ENCODE measurements around the gene USH2A. TPM values are rescaled to one million over a fixed set of nuclear protein-coding genes. Genes with fewer than 3 reads are reported as not detected.
A peak's percentile ranks its signal among the peaks of the same experiment; 100 is the strongest.

USH2A gene
- total and polyA plus RNA-seq, 12 donors: 0.03 to 1.9 (median 0.16) TPM; not detected in 3

DNA sequence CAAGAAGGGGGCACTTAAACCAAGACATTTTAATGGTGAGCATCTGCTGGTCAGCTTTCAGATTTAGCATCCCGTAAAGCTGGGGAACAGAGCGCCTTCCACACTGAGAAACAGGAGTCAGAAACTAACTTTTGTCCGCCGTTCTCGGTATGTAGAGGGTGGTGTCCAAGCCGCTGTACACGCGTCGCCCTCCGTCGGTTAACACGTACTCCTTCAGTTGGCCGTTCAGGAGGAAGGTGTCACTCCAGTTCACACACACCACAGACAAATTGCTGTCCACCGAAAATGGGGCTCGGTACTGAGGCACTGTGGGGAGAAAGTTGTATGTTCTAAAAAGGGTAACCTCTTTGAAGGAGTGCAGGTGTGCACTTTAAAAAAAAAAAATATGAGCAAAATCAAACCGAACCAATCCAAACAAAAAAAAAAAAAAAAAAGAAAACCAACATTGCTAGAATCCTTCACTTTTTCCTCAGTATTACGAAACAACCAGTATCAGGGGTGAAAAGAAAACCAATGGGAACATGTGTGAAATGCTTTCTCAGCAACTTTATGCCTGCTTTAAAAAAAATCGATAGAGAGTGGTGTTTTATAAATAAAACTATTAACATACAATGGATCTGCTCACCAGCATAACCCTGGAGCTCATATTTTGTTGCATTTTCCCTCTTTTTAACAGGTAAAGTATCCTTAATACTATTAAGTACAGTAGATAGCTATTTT, 782.7 kb downstream of the USH2A start:
- no peaks in the 10 kb centered on the region for H3K27me3 ChIP-seq
- 88 to 94% (median 92%) methylated on average over 18 of the region's 18 CpGs for WGBS, 4 donors
- H3K4me3 ChIP-seq: no peak overlapping the region
- TF ChIP-seq, protein P1, sequence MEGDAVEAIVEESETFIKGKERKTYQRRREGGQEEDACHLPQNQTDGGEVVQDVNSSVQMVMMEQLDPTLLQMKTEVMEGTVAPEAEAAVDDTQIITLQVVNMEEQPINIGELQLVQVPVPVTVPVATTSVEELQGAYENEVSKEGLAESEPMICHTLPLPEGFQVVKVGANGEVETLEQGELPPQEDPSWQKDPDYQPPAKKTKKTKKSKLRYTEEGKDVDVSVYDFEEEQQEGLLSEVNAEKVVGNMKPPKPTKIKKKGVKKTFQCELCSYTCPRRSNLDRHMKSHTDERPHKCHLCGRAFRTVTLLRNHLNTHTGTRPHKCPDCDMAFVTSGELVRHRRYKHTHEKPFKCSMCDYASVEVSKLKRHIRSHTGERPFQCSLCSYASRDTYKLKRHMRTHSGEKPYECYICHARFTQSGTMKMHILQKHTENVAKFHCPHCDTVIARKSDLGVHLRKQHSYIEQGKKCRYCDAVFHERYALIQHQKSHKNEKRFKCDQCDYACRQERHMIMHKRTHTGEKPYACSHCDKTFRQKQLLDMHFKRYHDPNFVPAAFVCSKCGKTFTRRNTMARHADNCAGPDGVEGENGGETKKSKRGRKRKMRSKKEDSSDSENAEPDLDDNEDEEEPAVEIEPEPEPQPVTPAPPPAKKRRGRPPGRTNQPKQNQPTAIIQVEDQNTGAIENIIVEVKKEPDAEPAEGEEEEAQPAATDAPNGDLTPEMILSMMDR (IDR thresholded peaks at IDR 0.05): no peak
- no peak for TF ChIP-seq POLR2A (IDR thresholded peaks at IDR 0.05)
- no peak overlapping the region for H3K27ac ChIP-seq
- intact Hi-C loops (cut with DNase I): no loop called here
- H3K36me3 ChIP-seq (replicated peaks in 1 of 2): no peaks in the 10 kb centered on the region
- peaks cover 0 to 6% of the 10 kb centered on the region in 2 donors for H3K4me1 ChIP-seq (replicated peaks in 1 of 2)
- no peaks in the 10 kb centered on the region for H3K9me3 ChIP-seq (replicated peaks in 1 of 3)
- DNase-seq: no peak

DNA sequence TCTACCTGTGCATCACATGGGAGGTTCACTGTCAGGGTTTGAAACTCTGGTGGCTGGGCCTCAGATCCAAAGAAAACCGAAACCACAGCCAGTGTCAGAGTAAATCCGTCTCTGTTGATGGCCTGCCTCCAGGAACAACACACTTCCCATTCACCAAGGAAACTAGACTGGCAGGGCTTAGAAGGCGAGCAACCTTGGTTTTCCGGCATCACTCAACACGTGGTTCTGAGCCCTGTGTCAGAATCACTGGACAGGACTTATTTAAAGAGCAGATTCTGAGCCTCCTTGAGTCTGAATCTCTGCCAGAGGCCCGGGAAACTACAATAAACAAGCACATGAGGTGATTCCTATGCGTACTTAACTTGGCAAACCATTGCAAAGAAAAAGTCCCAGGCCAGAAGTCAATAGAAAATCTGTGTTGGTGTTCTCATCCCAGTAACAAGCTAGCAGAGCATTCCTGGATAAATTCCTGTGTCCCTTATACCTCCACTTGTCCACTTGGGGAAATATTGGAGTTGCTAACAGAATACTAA, 786.1 kb downstream of the USH2A start:
- Histone ChIP-seq H3K27ac (peak overlapping the region in 2 of 5 donors; percentile 40 to 48), H3K4me1 (replicated peaks in 1 of 2) (peaks cover 0 to 6% of the 10 kb centered on the region in 2 donors), H3K4me3 (peak overlapping the region in 1 of 4 donors; percentile 13), H3K27me3 (no peaks in the 10 kb centered on the region), H3K36me3 (replicated peaks in 1 of 2) (no peaks in the 10 kb centered on the region), H3K9me3 (replicated peaks in 1 of 3) (no peaks in the 10 kb centered on the region)
- intact Hi-C loops (cut with DNase I): no loop called here
- peak; percentile 36 to 79 (median 68) for DNase-seq
- WGBS, 4 donors: 31 to 63% (median 54%) methylated on average over 7 of the region's 7 CpGs
- TF ChIP-seq POLR2A (IDR thresholded peaks at IDR 0.05): no peak
- TF ChIP-seq, protein P1 (IDR thresholded peaks at IDR 0.05): no peak

DNA sequence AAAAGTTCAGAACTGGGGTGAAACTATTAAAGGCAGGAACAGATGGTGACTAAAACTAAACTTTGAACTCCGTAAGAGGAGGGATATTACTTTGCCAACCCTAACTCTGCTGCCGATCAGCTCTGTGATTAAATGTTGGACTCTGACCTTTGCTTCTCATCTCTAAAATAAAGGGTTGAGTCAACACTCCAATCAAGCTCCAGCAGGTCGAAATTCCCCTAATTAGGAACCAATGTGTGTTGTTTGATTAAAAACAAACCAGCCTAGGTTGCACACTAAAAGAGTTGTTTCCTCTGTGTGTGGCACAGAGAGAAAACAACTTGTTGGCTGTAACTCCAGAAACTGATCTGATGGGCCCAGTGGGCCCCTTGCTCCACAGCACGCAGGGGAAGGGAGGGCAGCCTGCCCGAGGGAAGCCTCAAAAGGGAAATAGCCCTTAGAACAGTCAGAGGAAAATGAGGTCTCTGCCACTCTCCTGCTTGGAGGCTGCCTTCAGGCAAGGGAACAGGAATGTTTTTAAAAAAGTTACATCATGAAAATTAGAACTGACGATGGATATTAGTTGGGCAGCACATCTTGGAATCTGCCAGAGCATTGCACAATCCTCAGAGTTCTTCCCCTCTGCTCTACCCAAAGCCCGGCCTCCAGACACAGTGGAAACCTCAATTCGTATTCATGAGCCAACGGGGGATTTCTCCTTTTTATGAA, 786.8 kb downstream of the USH2A start:
- 47 to 68% (median 67%) methylated on average over 9 of the region's 9 CpGs for WGBS, 4 donors
- Histone ChIP-seq H3K9me3 (replicated peaks in 1 of 3) (no peaks in the 10 kb centered on the region), H3K27me3 (no peaks in the 10 kb centered on the region), H3K4me3 (peak overlapping the region in 1 of 4 donors; percentile 13), H3K36me3 (replicated peaks in 1 of 2) (no peaks in the 10 kb centered on the region), H3K27ac (peak overlapping the region in 2 of 5 donors; percentile 40 to 48), H3K4me1 (replicated peaks in 1 of 2) (peaks cover 0 to 6% of the 10 kb centered on the region in 2 donors)
- no peak for TF ChIP-seq POLR2A (IDR thresholded peaks at IDR 0.05)
- TF ChIP-seq, protein P1 (IDR thresholded peaks at IDR 0.05): no peak
- intact Hi-C loops (cut with DNase I): no loop called here
- DNase-seq: peak in 3 of 7 donors; percentile 29 to 41 (median 29)

DNA sequence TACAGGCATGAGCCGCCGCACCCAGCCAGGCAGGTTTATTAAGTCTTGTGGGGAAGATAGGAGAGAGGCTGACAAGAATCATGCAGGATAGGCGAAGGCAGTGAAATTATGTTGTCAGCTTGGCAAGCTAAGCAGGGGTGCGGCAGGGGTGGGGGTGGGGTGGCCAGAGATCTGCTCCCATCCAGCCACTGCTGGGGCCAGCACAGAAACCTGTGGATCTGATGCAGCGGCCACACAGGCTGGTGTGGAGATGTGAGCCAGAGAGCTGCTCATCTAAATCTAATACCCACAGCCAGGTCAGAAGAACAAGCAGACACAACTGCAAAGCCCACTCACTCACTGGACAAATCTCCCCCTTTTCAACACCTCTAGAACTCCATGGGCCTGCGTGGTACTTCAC, 787.4 kb downstream of the USH2A start:
- H3K27ac ChIP-seq: peak overlapping the region in 1 of 5 donors; percentile 48
- peaks cover 0 to 6% of the 10 kb centered on the region in 2 donors for H3K4me1 ChIP-seq (replicated peaks in 1 of 2)
- TF ChIP-seq, protein P1 (IDR thresholded peaks at IDR 0.05): no peak
- TF ChIP-seq POLR2A (IDR thresholded peaks at IDR 0.05): no peak
- H3K9me3 ChIP-seq (replicated peaks in 1 of 3): no peaks in the 10 kb centered on the region
- H3K4me3 ChIP-seq: no peak overlapping the region
- intact Hi-C loops (cut with DNase I): no loop called here
- no peaks in the 10 kb centered on the region for H3K27me3 ChIP-seq
- 89 to 93% (median 91%) methylated on average over 5 to 6 of the region's 6 CpGs for WGBS, 4 donors
- DNase-seq: no peak
- no peaks in the 10 kb centered on the region for H3K36me3 ChIP-seq (replicated peaks in 1 of 2)

Measured in adrenal gland (tissue), 12 donors.